Keratinocyte (primary cell): ENCODE data around the gene FBN1. TPM values are rescaled to one million over a fixed set of nuclear protein-coding genes. Genes with fewer than 3 reads are reported as not detected.

Experiments
- DNase-seq: peaks from one replicate; pipeline ENCODE4 v3.0.0-alpha.2; 2011; ENCODE audit warnings: low read depth, missing footprints, low spot score
- FAIRE-seq: peaks from 2 replicates; lab custom pipeline; 2011; peaks lifted over from hg19 to GRCh38; lab: Jason Lieb, UNC
- H2AFZ ChIP-seq: 2 replicates; pipeline ENCODE4 v1.6.0; 2012; ENCODE audit warnings: low read length, control low read depth, inconsistent platforms; ENCODE audit not compliant: control insufficient read depth
- H3K27ac ChIP-seq: 2 replicates; pipeline ENCODE4 v1.5.1; 2011; ENCODE audit warnings: low read length; ENCODE audit not compliant: control insufficient read depth, insufficient read depth
- H3K27me3 ChIP-seq: 3 replicates; pipeline ENCODE4 v1.6.0; 2011; ENCODE audit warnings: low read length; ENCODE audit not compliant: control insufficient read depth, insufficient read depth; ENCODE audit errors: extremely low read depth
- H3K36me3 ChIP-seq, 2 experiments: 2 replicates in 1 of 2; 3 replicates in 1 of 2; pipeline ENCODE4 v1.5.1; 2011; ENCODE audit warnings: low read length in 2 of 2, mild to moderate bottlenecking in 1 of 2; ENCODE audit not compliant: control insufficient read depth in 2 of 2, insufficient read depth in 2 of 2; ENCODE audit errors: extremely low read depth in 1 of 2
- H3K4me1 ChIP-seq: 3 replicates; pipeline ENCODE4 v1.5.1; 2011; ENCODE audit warnings: low read length; ENCODE audit not compliant: control insufficient read depth, insufficient read depth; ENCODE audit errors: extremely low read depth
- H3K4me2 ChIP-seq: 3 replicates; pipeline ENCODE4 v1.6.0; 2011; ENCODE audit warnings: low read depth, low read length; ENCODE audit not compliant: control insufficient read depth, insufficient read depth; ENCODE audit errors: extremely low read depth
- H3K4me3 ChIP-seq, 3 experiments: fragments of 200-600 bp in 1 of 3; sonication (generic) in 1 of 3; 2 replicates in 2 of 3; 3 replicates in 1 of 3; pipeline ENCODE4 v1.5.1; 2011 to 2016; ENCODE audit warnings: low read length in 3 of 3, mild to moderate bottlenecking in 3 of 3, control low read depth in 2 of 3, inconsistent platforms in 1 of 3, low read depth in 1 of 3, mixed read lengths in 1 of 3, mixed run types in 1 of 3, moderate library complexity in 1 of 3; ENCODE audit not compliant: control insufficient read depth in 2 of 3, insufficient read depth in 2 of 3; ENCODE audit errors: extremely low read depth in 1 of 3
- H3K79me2 ChIP-seq: 2 replicates; pipeline ENCODE4 v1.6.0; 2012; ENCODE audit warnings: low read length; ENCODE audit not compliant: control insufficient read depth, insufficient read depth
- H3K9ac ChIP-seq: 3 replicates; pipeline ENCODE4 v1.6.0; 2011; ENCODE audit warnings: low read length; ENCODE audit not compliant: control insufficient read depth, insufficient read depth; ENCODE audit errors: extremely low read depth
- H3K9me1 ChIP-seq: 3 replicates; pipeline ENCODE4 v1.6.0; 2011; ENCODE audit warnings: low read length; ENCODE audit not compliant: control insufficient read depth, insufficient read depth; ENCODE audit errors: extremely low read depth
- H3K9me3 ChIP-seq: 2 replicates; pipeline ENCODE4 v1.5.1; 2012; ENCODE audit warnings: low read depth, low read length; ENCODE audit not compliant: control insufficient read depth
- H4K20me1 ChIP-seq: 3 replicates; pipeline ENCODE4 v1.6.0; 2011; ENCODE audit warnings: low read length; ENCODE audit not compliant: control insufficient read depth, insufficient read depth; ENCODE audit errors: extremely low read depth
- CTCF ChIP-seq, 3 experiments: IDR thresholded peaks in 1 of 3; conservative IDR thresholded peaks in 1 of 3; optimal IDR thresholded peaks in 1 of 3; 2 replicates in 2 of 3; 3 replicates in 1 of 3; pipeline versions ENCODE3 to v1.5.1; 2011; ENCODE audit warnings: low read length in 3 of 3, mild to moderate bottlenecking in 3 of 3, moderate library complexity in 2 of 3, control low read depth in 1 of 3, inconsistent platforms in 1 of 3; ENCODE audit not compliant: insufficient read depth in 2 of 3; ENCODE audit errors: extremely low read depth in 1 of 3
- EZH2 ChIP-seq: IDR thresholded peaks from one replicate; pipeline ENCODE4 v1.6.1; 2012; ENCODE audit warnings: inconsistent platforms, mild to moderate bottlenecking, low read length, moderate library complexity
- dilution Hi-C: fragments of 300-500 bp; cut with MboI; formaldehyde crosslinking; loops from one replicate; pipeline ENCODE4 v1.7.0; 2020; ENCODE audit warnings: low sequenced_read_pairs; ENCODE audit not compliant: extremely low pct_ligation_motif_present
- polyA plus RNA-seq, 5 experiments: library from polyadenylated mRNA; depleted of rRNA in 3 of 5; stranded (reverse) in 3 of 5; stranded (forward) in 1 of 5; unstranded in 1 of 5; fragments of >200 nt; gene quantifications; 1 replicate in 1 of 5; 2 replicates in 3 of 5; 3 replicates in 1 of 5; pipeline versions ENCODE4 v1.2.1 to v1.2.3, GENCODE V29; 2011 to 2012; ENCODE audit warnings: missing spikeins in 2 of 5, low read depth in 1 of 5, low replicate concordance in 1 of 5

The FBN1 gene
- polyA plus RNA-seq, 1 donor (not counting 4 experiments of a cell fraction or from before 2014, with no cell fraction given): 3.5 TPM

- Histone ChIP-seq H4K20me1 (no peaks in the 10 kb centered on the region), H3K4me3 (no peak overlapping the region), H2AFZ (no peak overlapping the region), H3K4me1 (peaks cover 13% of the 10 kb centered on the region), H3K27me3 (no peaks in the 10 kb centered on the region), H3K27ac (no peak overlapping the region), H3K9me3 (no peaks in the 10 kb centered on the region), H3K9ac (no peak overlapping the region), H3K36me3 (no peaks in the 10 kb centered on the region), H3K4me2 (no peak overlapping the region), H3K79me2 (no peaks in the 10 kb centered on the region), H3K9me1 (no peaks in the 10 kb centered on the region)
- no peak for FAIRE-seq
- no peak for DNase-seq
- TF ChIP-seq EZH2 (no peak), CTCF (optimal IDR thresholded peaks at IDR 0.05 in 1 of 3, IDR thresholded peaks at IDR 0.05 in 1 of 3, conservative IDR thresholded peaks at IDR 0.05 in 1 of 3; ENCODE audit: extremely low read depth in 1 of 3, insufficient read depth in 2 of 3, low read length in 3 of 3) (no peak)
- dilution Hi-C loops: no loop called here
These were observed 22.2 kb upstream of the FBN1 start for GRCh38 chr15:48667701-48668100.

GRCh38 chr15:48664436-48664835, 18.9 kb upstream of the FBN1 start:
- Histone ChIP-seq H4K20me1 (no peaks in the 10 kb centered on the region), H3K27me3 (no peaks in the 10 kb centered on the region), H3K9me1 (no peaks in the 10 kb centered on the region), H3K27ac (no peak overlapping the region), H2AFZ (no peak overlapping the region), H3K4me3 (no peak overlapping the region), H3K36me3 (no peaks in the 10 kb centered on the region), H3K9ac (no peak overlapping the region), H3K79me2 (no peaks in the 10 kb centered on the region), H3K9me3 (no peaks in the 10 kb centered on the region), H3K4me2 (no peak overlapping the region), H3K4me1 (no peaks in the 10 kb centered on the region)
- TF ChIP-seq EZH2 (no peak), CTCF (optimal IDR thresholded peaks at IDR 0.05 in 1 of 3, IDR thresholded peaks at IDR 0.05 in 1 of 3, conservative IDR thresholded peaks at IDR 0.05 in 1 of 3; ENCODE audit: extremely low read depth in 1 of 3, insufficient read depth in 2 of 3, low read length in 3 of 3) (no peak)
- DNase-seq (no peak), FAIRE-seq (no peak)
- dilution Hi-C loops: no loop called here
